Suprapubic skin (tissue), 4 donors: ENCODE data around the gene TMEM178B.
"Not testable (repeated sequence)": the region's sequence is repeated elsewhere in the genome, so short reads cannot be mapped to it uniquely, and the experiment has no call there.

Experiments
- CTCF ChIP-seq, 2 donors: fragments of 200-600 bp in 1 of 2; fragments of 450-650 bp in 1 of 2; sonication (generic) in 1 of 2; IDR thresholded peaks; one replicate each; pipeline ENCODE4 v1.5.1; 2016 to 2019; ENCODE audit warnings: antibody characterized with exemption in 2 of 2, mild to moderate bottlenecking in 1 of 2, moderate library complexity in 1 of 2
- EP300 ChIP-seq: sonication (generic); formaldehyde crosslinking; IDR thresholded peaks from one replicate; pipeline ENCODE4 v1.6.1; 2017; ENCODE audit warnings: antibody characterized with exemption
- POLR2A ChIP-seq, 2 donors: fragments of 450-650 bp; IDR thresholded peaks; one replicate each; pipeline ENCODE4 v1.6.1; 2017; ENCODE audit warnings: antibody characterized with exemption in 2 of 2, mild to moderate bottlenecking in 2 of 2, moderate library complexity in 2 of 2
- POLR2AphosphoS5 ChIP-seq, 3 donors: sonication (generic); formaldehyde crosslinking; IDR thresholded peaks; one replicate each; pipeline ENCODE4 v1.6.1; 2017; ENCODE audit warnings: antibody characterized with exemption in 3 of 3

- not testable (repeated sequence) for TF ChIP-seq POLR2AphosphoS5 (IDR thresholded peaks at IDR 0.05); CTCF (IDR thresholded peaks at IDR 0.05); EP300; POLR2A (IDR thresholded peaks at IDR 0.05)
Measured at GRCh38 chr7:141175728-141176127, 101.9 kb downstream of the TMEM178B start.
